COLO668 (cell line): Measurements from ENCODE around the gene RTL10.

Experiments
- DNase-seq: peaks from one replicate; lab custom pipeline; 2025; ENCODE audit not compliant: unreplicated experiment; lab: John Stamatoyannopoulos, UW

Gene RTL10

DNA sequence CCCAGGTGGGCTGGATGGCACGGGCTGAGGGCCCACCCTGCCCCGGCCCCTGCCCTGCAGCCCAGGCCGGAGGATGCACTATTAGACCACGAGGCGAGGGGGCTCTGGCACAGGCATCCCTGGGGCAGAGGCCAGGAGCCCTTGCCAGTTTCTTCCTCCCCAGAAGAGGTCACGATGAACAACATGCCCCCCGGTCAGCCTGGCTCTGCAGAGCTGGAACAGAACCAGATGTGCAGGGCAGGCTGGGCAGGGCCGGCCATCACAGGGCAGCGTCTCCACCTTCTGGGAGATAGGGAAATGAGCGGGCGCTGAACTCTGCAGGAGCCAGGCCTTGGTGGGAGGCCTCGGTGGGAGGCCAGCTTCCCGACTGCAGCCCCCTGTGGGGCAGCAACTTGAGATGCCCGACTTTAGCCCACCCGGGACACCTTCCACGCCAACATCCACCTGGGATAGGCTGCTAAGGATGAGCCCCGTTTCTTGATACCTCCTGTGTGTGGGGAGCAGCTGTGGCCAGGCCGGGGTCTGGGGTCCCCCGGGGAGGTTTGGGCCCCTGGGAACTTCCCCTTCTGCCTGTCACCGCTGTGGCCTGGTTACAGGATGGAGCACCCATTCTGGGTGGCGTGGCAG is 21.8 kb upstream of the RTL10 start:
- no peak for DNase-seq

GRCh38 chr22:19875531-19876313 is 21.0 kb upstream of the RTL10 start:
- no peak for DNase-seq

DNA sequence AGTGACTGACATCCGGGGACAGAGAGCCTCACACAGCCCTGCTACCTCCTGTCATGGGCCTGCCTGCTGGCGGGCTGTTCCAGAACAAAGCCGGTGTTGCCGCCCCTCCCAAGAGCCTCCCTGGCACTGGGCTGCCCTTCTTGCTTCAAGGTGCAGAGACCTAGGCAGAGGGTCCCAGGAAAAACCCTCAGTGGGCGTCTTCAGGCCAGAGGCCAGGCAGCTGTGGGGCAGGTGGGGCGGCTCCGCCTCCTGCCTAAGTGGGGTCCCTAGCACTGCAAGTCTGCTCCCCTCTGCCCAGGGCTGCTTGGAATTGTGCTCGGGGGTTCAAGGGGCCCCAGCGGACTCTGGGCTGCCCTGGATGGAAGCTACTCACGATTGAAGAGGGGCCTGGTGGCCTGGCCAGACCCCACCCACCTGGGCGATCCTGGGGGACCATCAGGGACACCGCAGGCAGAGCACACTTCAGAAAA is 20.4 kb upstream of the RTL10 start:
- DNase-seq = no peak

DNA sequence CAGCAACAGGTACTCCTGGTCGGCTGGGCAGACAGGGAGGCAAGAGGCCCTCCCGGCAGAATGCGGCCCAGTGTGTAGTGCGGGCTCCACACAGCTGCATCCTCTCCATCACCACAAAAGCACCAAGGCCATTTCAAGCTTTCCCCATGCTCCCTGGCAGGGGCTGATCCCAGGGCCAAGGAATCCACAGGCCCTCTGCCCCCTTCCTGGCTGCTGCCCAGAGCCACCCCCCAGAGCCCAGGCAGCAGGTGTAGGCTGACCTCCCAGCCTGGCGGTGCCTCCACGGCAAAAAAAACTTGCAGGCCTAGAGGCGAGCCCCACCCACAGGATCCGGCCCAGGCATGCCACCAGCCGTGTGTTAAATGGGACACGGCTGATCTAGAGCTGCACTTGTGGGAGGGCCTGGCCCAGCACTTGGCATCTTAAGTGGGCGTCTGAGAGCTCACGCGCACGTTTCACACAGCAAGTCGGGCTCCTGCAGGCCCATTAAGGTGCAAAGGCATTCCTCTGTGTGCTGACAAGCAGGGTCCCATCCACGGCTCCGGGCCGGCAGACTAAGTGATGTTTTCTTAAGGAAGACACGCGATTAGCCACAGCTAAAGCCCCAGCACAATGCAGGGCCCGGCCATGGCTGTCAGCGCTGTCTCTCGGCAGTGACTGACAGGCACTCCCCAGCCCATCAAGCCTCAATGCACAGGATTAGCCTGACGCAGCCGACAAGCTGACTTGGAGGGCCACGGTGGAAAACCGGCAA is 19.8 kb upstream of the RTL10 start:
- DNase-seq = peak; percentile 33

- no peak for DNase-seq
Observed at GRCh38 chr22:19873960-19874306, 19.3 kb upstream of the RTL10 start.

GRCh38 chr22:19873138-19873959 is 18.7 kb upstream of the RTL10 start:
- DNase-seq = no peak

GRCh38 chr22:19872779-19873137 is 18.1 kb upstream of the RTL10 start:
- peak; percentile 85 for DNase-seq

DNA sequence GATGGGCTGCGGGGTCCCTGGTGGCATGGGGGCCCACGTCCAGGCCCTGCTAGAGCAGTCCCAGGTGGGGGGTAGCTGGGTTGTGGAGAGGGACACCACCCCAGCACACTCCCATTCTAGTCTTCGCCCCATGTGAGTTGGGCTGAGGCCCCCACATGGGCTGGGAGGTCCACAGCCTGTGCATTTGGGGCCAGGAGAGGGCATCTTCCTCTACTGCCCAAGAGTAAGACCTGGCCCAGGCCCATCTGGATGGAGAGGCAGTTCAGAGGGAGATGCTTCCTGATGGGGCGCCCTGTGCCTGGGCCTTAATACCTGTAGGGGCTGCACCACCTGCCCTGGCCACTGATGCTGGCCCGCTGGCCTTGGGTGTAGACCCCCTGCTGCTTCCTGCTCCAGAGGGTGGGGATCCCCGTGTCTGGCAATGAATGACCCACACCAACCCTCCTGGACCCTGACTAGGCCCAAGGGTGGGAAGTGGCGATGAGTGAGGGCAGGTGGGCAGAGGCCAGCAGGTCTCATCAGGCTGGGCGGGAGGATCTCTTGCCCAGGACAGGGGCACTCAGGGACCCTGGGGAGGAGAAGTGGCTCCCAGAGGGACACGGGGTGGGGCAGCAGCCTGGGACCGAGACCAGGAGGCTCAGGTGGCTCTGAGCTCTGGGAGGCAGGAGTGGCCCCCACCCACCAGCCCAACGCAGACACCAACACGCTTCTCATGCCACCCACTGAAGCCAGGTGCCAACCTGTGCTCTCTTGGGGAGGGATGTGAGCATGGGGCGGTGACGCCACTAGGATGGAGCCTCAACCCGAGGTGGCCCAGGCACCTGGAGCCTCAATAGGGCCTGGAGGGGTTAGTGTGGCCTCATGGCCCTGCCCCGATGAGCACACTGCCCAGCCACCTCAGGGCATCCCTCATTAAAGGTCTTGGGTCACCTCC is 17.4 kb upstream of the RTL10 start:
- DNase-seq = peak; percentile 41

DNA sequence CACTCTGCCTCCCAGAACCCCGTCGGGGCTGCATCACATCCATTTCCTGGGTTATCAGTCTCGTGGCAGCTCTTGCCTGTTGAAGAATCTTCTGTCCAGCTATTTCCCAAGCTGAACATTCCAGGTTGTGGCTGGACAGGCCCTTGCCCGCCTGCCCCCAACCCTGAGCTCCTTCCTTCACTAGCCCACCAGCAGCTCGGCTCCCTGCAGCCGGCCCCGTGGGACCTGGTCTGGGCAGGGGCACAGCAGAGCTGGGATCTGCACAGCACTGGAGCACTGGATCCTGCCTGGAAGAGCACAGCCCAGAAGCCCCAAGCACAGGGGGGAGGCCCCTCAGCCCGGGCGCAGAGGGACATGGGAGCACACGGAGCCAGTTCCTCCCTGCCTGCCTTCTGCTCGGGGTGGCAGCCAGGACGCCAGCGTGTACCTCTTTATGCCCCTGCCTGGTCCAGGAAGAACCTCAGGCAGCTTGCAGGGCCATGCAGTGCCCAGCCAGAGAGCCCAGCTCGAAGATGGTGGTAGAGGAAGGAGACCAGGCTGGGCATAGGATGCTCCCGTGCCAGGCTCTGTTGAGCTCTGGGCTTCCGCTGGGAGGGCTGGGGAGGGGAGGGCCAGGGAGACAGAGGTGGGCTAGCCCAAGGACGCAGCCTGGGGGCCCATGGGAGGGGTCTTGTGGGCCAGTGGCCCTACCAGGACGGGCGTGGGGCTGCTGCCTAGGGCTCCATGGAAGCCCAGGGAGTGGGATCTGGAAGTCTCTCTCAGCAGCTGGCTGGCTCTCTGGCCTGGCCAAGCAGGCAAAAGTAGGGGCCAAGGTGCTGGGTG is 16.6 kb upstream of the RTL10 start:
- DNase-seq = no peak

DNA sequence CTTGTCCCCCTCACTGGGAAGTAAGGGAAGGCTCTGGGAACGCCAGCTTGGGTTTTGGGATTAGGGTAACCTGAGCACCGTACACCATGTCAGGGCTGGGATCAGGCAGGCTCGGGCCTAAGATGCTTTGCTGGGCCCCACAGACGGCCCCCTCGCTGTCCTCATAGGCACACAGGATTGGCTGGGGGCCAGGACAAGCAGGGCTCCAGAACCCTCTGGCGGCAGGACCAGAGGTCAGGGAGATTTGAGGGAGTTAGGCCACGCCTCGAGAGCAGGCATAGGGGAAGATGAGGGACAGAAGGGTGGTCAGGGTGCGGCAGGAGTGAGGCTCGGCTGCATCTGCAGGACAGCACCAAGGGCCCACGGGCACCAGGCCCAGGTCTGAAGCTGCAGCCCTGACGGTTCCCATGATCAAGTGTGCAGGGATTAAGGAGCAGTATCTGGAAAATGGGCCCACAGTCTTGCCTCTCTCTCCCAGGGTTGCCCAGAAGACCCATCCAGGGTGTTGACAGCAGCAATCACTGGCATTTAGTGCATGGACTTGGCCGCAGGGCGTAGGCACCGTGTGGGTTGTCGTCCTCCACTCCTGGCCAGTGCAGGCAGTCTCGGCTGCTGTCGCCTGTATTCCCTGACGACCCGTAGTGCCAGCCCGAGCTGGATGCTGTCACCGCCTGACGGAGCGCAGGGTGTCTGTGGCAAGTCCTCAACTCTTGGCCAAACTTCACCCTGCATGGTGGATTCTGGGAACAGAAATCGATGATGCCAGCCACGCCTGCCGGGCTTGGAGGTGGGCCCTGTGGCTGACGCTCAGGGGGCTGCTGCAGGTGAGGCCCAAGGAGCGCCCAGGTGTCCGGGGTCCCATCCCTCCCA is 15.7 kb upstream of the RTL10 start:
- DNase-seq = no peak

DNA sequence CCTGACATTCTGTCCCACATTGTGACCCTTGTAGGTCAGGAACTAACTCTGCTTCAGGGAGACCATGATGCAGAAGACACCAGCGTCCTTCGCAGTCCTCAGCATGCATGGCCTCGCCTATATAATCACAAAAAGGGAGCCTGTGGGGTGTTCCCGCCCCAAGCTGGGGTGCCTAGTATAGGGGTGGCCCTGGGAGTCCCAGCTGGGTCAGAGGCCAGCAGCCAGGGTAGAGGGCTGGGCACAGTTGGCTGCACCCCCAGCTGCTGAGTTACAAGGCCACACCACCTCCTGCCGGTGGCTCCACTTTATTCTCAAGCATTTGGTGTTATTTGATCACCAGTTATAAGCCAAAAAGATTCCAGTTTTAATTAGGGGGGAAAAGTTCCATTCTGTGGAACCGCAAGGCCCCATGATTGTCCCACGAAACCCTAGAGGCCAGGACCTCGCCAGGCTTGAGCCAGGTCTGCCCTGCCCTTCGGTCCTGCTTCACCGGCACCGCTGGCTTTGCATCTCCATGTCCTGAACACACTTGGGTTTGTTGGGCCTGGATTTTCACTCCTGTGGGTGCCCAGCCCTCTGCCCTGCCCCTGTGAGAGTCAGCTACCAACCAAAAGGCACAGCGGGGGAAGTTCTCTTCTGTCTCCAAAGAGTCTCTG is 15.0 kb upstream of the RTL10 start:
- no peak for DNase-seq

DNA sequence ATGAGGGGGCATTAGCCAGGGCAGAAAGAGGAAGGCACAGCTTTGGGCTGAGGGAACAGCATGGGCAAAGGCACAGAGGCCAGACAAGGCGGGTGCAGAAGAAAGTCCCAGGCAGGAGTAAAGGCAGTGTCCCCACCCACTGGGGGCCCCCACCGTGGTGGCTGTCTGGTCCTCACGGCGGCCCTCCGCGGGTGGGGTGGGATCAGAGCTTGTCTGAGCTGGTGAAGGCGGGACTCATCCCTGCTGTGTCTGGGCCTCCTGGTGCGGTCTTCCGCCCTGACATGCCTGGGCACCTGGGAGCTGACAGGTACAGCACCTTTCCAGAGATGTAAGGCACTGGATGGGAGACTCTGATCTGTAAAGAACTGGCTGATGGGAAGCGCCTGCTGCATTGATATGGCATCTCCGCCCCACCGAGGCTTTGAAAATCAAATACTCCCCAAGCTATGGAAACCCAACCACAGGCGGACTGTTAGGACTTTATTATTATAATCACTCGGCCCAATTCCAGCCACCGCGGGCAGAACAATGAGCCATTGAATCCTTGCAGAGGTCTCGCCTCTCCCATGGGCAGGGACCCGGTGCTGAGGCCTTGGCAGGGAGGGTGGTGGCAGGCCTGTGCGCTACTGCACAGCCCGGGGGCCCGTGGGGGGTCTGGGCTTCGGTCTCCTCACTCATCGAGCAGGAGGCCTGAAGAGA is 14.2 kb upstream of the RTL10 start:
- no peak for DNase-seq

- no peak for DNase-seq
Observed at GRCh38 chr22:19868333-19868732, 13.7 kb upstream of the RTL10 start.

GRCh38 chr22:19867617-19868016 is 12.9 kb upstream of the RTL10 start:
- DNase-seq = no peak

DNA sequence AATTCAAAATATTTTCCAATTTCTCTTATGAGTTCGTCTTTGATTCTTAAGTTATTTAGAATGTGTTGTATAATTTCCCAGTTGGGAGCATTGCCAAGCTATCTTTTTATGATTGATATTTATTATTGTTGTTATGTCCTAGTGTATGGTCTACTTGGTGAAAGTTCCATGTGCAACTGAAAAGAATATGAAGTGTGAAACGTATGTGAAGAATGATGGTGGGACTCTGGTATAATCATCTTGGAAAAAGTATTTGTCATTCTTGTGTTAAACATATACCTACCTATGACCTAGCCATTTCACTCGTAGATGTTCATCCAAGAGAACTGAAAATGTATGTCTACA is 12.0 kb upstream of the RTL10 start:
- no peak for DNase-seq

DNA sequence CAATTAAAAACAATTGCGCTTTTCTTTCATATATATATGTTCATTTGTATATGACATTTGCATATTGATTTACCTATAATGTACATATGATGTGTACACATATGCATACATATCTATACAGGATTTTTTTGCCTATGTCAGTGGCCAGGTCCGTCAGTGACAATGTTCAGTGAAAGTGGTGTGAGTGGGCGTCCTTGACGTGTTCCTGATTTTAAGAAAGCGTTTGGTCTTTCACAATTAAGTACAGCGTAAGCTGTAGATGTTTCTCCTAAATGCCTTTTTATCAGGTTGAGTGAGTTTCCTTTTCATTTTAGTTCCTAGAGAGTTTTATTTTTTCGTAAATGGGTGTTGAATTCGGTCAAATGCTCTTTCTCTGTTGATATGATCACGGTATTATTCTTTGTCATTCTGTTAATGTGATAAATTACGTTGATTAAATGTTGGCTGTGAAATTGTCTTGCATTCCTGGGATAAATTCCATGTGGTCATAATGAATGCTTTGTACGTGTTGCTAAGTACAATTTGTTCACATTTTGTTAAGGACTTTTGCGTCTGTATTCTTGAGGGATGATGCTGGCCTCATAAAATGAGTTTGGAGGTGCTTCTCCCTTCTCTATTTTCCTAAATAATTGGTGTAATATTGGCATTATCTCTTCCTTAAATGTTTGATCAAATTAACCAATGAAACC is 10.6 kb upstream of the RTL10 start:
- no peak for DNase-seq
